A673 (cell line): Measurements from ENCODE around the gene FMNL1.

Experiments used
- EZH2 ChIP-seq: fragments of 200-600 bp; sonication (generic); IDR thresholded peaks from 2 replicates; pipeline ENCODE4 v1.6.1; 2017; ENCODE audit warnings: borderline replicate concordance, low read depth, mild to moderate bottlenecking, mixed read lengths, antibody characterized with exemption, low read length; ENCODE audit not compliant: poor library complexity, severe bottlenecking
- TF ChIP-seq, protein P1 (sequence below): fragments of 300-800, 200-600 bp; sonication (generic); conservative IDR thresholded peaks from 2 replicates; pipeline ENCODE4 v1.5.1; 2017; ENCODE audit warnings: low read depth, mild to moderate bottlenecking, antibody characterized with exemption, low read length, moderate library complexity, mixed read lengths

DNA sequence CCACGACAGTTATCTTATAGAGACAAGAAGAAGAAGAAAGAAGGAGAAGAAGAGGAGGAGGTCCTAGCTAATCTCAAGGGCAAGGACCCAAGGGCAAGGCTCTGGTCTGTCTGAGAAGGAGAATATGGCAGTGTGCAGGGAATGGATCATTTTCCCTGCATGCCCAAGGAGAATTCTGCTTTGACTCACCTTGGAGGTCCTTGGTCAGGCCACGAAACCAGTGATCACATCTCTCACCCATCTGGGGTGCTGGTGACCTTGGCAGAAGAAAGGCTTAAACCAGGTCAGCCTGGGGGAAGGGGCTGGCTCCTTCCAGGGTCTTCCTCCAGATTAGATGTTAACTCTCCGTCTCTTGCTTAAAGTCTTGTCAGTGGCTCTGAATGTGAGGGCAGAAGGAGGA lies 1.6 kb upstream of the FMNL1 start:
- TF ChIP-seq, protein P1, sequence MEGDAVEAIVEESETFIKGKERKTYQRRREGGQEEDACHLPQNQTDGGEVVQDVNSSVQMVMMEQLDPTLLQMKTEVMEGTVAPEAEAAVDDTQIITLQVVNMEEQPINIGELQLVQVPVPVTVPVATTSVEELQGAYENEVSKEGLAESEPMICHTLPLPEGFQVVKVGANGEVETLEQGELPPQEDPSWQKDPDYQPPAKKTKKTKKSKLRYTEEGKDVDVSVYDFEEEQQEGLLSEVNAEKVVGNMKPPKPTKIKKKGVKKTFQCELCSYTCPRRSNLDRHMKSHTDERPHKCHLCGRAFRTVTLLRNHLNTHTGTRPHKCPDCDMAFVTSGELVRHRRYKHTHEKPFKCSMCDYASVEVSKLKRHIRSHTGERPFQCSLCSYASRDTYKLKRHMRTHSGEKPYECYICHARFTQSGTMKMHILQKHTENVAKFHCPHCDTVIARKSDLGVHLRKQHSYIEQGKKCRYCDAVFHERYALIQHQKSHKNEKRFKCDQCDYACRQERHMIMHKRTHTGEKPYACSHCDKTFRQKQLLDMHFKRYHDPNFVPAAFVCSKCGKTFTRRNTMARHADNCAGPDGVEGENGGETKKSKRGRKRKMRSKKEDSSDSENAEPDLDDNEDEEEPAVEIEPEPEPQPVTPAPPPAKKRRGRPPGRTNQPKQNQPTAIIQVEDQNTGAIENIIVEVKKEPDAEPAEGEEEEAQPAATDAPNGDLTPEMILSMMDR = no peak
- TF ChIP-seq EZH2 = no peak
